ENCODE results near the gene SRMS. TPM values are rescaled to one million over a fixed set of nuclear protein-coding genes. Genes with fewer than 3 reads are reported as not detected.

SRMS gene
- total RNA-seq, 4 donors from 2014 or later, result not detected

GRCh38 chr20:63564036-63564810 lies 16.7 kb upstream of the SRMS start:
- H3K9me3 ChIP-seq, result no peaks in the 10 kb centered on the region
- intact Hi-C loops (cut with DNase I), result no loop called here
- no peak overlapping the region for H3K27ac ChIP-seq
- no peak for DNase-seq
- no peaks in the 10 kb centered on the region for H3K4me1 ChIP-seq
- WGBS, 2 donors, result 90 to 95% methylated on average over 11 to 46 of the region's 62 CpGs
- TF ChIP-seq POLR2A (IDR thresholded peaks at IDR 0.05), result no peak
- no peak for TF ChIP-seq CTCF (IDR thresholded peaks at IDR 0.05)
- peaks cover 41 to 50% of the 10 kb centered on the region in 2 donors for H3K36me3 ChIP-seq
- no peaks in the 10 kb centered on the region for H3K27me3 ChIP-seq
- no peak overlapping the region for H3K4me3 ChIP-seq (replicated peaks in 1 of 3)

DNA sequence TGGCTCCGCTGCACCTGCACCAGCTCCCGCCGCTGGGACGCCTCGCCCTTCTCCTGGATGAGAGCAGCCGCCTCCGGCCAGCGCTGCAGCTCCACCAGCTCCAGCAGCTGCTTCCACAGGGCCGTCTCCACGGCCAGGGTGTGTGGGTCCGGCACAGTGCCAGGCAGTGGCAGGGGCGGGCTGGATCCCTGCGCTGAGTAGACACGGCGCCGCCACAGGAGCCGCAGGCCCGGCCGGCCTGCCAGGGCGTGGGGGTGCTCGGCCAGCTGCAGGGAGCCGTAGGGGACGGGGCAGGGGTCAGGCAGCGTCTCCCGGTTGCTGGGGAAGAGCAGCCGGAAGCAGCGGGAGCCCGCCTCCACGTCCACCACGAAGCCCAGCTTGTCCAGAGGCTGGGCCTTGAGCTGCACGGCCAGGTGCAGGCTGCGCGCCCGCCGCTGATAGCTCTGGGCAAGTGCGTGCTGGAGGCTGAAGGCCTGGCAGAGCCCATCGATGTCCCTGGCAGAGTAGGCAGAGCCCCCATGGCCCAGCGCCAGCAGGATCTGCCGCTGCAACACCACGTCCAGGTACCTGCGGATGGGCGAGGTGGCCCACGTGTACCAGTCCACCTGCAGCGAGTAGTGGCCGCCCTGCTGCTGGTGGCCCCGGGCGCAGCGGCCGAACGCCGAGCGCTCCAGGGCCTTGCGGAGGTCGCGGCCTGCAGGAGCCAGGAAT lies 15.8 kb upstream of the SRMS start:
- H3K4me3 ChIP-seq (replicated peaks in 1 of 3), result no peak overlapping the region
- TF ChIP-seq CTCF (IDR thresholded peaks at IDR 0.05), result no peak
- no peak for TF ChIP-seq POLR2A (IDR thresholded peaks at IDR 0.05)
- no peak overlapping the region for H3K27ac ChIP-seq
- H3K27me3 ChIP-seq, result no peaks in the 10 kb centered on the region
- no peaks in the 10 kb centered on the region for H3K9me3 ChIP-seq
- peaks cover 44 to 55% of the 10 kb centered on the region in 2 donors for H3K36me3 ChIP-seq
- H3K4me1 ChIP-seq, result no peaks in the 10 kb centered on the region
- WGBS, 2 donors, result 93 to 98% methylated on average over 18 to 20 of the region's 55 CpGs
- DNase-seq, result no peak
- intact Hi-C loops (cut with DNase I), result no loop called here

DNA sequence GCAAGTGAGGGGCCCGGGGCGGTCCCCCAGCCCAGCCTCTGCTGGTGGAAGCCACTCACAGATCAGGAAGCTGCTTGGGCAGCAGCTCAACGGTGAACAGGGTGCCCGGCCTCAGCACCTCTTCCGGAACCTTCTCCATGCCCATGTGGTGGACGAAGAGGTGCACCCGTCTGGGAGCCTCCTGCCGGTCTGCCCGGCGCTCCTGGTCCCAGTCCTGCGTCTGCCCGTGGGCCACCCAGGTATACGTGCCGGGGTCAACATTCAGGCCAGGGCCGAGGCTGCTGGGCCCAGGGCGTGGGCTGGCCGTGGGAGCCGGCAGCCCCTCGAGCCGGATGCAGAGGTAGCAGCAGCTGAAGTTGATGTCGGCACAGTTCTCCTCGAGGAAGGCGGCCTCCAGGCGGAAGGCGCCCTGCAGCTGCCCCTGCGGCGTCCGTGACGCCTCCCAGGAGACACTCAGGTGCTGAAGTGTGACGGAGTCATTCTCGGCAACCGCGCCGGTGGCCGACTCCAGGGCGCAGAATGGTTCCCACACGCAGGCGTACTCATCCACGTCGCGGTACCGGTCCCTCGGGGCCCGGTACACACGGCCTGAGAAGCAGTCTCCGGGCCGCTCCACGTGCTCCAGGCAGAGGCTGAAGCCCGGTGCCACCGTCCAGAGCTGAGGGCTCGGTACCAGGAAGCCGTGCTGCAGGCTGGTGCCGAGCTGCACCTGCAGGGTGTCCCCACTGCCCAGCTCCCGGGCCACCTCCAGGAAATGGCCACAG lies 15.1 kb upstream of the SRMS start:
- Histone ChIP-seq H3K36me3 (peaks cover 44 to 55% of the 10 kb centered on the region in 2 donors), H3K27ac (no peak overlapping the region), H3K4me1 (no peaks in the 10 kb centered on the region), H3K4me3 (replicated peaks in 1 of 3) (no peak overlapping the region), H3K9me3 (no peaks in the 10 kb centered on the region), H3K27me3 (no peaks in the 10 kb centered on the region)
- intact Hi-C loops (cut with DNase I), result no loop called here
- DNase-seq, result no peak
- TF ChIP-seq POLR2A (IDR thresholded peaks at IDR 0.05) (no peak), CTCF (IDR thresholded peaks at IDR 0.05) (no peak)
- WGBS, 2 donors, result 83 to 95% methylated on average over 7 to 30 of the region's 54 CpGs

DNA sequence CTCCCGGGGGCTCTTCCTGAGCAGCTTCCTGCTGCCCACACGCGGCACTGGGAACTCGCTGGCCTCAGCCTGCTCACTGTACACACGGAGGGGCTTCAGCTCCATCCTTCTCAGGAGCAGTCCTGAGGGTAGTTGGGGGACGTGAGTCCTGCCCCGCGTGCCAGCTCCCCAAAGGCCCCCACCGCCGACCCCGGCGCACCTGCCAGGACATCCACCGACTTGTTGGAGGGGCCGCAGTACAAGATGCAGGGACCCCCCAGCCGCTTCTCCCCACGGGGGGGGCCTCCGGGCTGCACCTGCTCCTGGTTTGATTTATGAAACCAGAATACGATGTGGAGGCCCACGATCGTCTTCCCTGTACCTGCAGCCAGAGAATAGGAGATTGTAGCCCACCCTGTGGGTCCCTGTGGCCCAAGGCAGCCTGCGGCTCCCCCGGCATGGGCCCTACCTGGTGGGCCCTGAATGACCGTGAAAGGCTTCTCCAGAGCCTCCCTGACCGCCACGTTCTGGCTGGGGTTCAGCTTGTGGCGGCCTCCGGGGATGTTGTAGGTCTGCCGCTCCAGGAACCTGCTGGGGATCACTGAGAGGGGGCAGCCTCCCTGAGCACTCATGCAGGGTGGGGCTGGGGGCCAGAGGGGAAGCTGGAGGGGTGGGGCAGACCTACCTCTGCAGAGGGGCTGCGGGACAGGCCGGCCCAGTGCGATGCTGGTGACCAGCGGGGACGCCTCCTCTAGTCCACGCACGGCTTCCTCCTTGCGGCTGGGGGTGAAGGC lies 14.3 kb upstream of the SRMS start:
- TF ChIP-seq POLR2A (IDR thresholded peaks at IDR 0.05), result no peak
- TF ChIP-seq CTCF (IDR thresholded peaks at IDR 0.05), result no peak
- H3K4me1 ChIP-seq, result no peaks in the 10 kb centered on the region
- H3K27ac ChIP-seq, result no peak overlapping the region
- WGBS, 2 donors, result 83 to 94% methylated on average over 5 to 17 of the region's 36 CpGs
- no peak for DNase-seq
- H3K27me3 ChIP-seq, result no peaks in the 10 kb centered on the region
- H3K4me3 ChIP-seq (replicated peaks in 1 of 3), result no peak overlapping the region
- peaks cover 44 to 55% of the 10 kb centered on the region in 2 donors for H3K36me3 ChIP-seq
- intact Hi-C loops (cut with DNase I), result no loop called here
- no peaks in the 10 kb centered on the region for H3K9me3 ChIP-seq

Measured in thyroid gland (tissue), 4 donors.